A549 (cell line): ENCODE measurements around the gene SH3RF3. TPM values are rescaled to one million over a fixed set of nuclear protein-coding genes. Genes with fewer than 3 reads are reported as not detected.

Experiments used
- ATAC-seq, 2 experiments: fragments of 200-7000 bp in 1 of 2; fragments of >200 bp in 1 of 2; cut with Nextera tagmentation in 1 of 2; cut with Tn5 transposase in 1 of 2; 3 replicates each; pipeline versions ENCODE4 v1.8.0 to v1.9.1; 2018 to 2020; ENCODE audit warnings: mild to moderate bottlenecking in 1 of 2, moderate library complexity in 1 of 2
- CTCF ChIA-PET: fragments of 300-600 bp; sonication (Branson Sonifier 250); formaldehyde crosslinking; extraction: SDS; loops from one replicate; lab custom pipeline; 2021; ENCODE audit warnings: antibody characterized with exemption, inconsistent platforms; lab: Yijun Ruan, JAX
- POLR2A ChIA-PET: fragments of 350-600 bp; formaldehyde crosslinking; extraction: SDS; loops from one replicate; lab custom pipeline; 2021; ENCODE audit warnings: antibody characterized with exemption, inconsistent platforms; lab: Yijun Ruan, JAX
- DNase-seq, 2 experiments: peaks; one replicate each; pipeline versions ENCODE4 v3.0.0 to v3.0.0-alpha.2; 2011 to 2016; ENCODE audit warnings: low read depth in 1 of 2, low spot score in 1 of 2
- FAIRE-seq: peaks from 2 replicates; lab custom pipeline; 2011; peaks lifted over from hg19 to GRCh38; lab: Jason Lieb, UNC
- H3K27ac ChIP-seq, 2 experiments: fragments of >200 bp; sonication (Bioruptor Twin); formaldehyde crosslinking; 3 replicates each; pipeline ENCODE4 v1.5.1; 2016 to 2017
- H3K4me1 ChIP-seq: fragments of >200 bp; sonication (Bioruptor Twin); formaldehyde crosslinking; 3 replicates; pipeline ENCODE4 v1.6.1; 2016
- H3K4me2 ChIP-seq: fragments of >200 bp; sonication (Bioruptor Twin); formaldehyde crosslinking; 3 replicates; pipeline ENCODE4 v1.6.1; 2016
- H3K4me3 ChIP-seq: fragments of >200 bp; sonication (Bioruptor Twin); formaldehyde crosslinking; 3 replicates; pipeline ENCODE4 v1.5.1; 2016
- H3K9me3 ChIP-seq: fragments of >200 bp; sonication (Bioruptor Twin); formaldehyde crosslinking; 3 replicates; pipeline ENCODE4 v1.6.1; 2016
- CBX2 ChIP-seq: fragments of 200-600 bp; sonication (generic); IDR thresholded peaks from 2 replicates; pipeline ENCODE4 v1.6.1; 2016; ENCODE audit warnings: low read depth, mild to moderate bottlenecking, borderline replicate concordance
- CBX8 ChIP-seq: fragments of 200-600 bp; sonication (generic); IDR thresholded peaks from 2 replicates; pipeline ENCODE4 v1.6.1; 2016
- CEBPB ChIP-seq, 2 experiments: fragments of >200 bp in 1 of 2; sonication (Bioruptor Twin) in 1 of 2; formaldehyde crosslinking in 1 of 2; IDR thresholded peaks; 2 replicates each; pipeline ENCODE4 v1.6.1; 2012 to 2016
- CHD4 ChIP-seq: fragments of 200-600 bp; sonication (generic); IDR thresholded peaks from 2 replicates; pipeline ENCODE4 v1.6.1; 2016; ENCODE audit warnings: antibody characterized with exemption, mild to moderate bottlenecking, borderline replicate concordance
- E2F6 ChIP-seq: IDR thresholded peaks from 2 replicates; pipeline ENCODE4 v1.6.1; 2012; ENCODE audit warnings: low read depth, borderline replicate concordance
- EHF ChIP-seq: fragments of 250-450 bp; sonication (Bioruptor Pico); IDR thresholded peaks from 2 replicates; pipeline ENCODE4 v1.5.0; 2020; ENCODE audit warnings: mild to moderate bottlenecking
- EHMT2 ChIP-seq: fragments of 200-600 bp; sonication (generic); IDR thresholded peaks from 2 replicates; pipeline ENCODE4 v1.6.1; 2016; ENCODE audit warnings: antibody characterized with exemption, low read depth, mild to moderate bottlenecking, moderate library complexity
- ESRRA ChIP-seq: fragments of 150-350 bp; IDR thresholded peaks from 2 replicates; pipeline ENCODE4 v1.6.1; 2014; ENCODE audit warnings: mild to moderate bottlenecking, low read length, borderline replicate concordance
- FOSL2 ChIP-seq, 2 experiments: fragments of 450-650 bp in 1 of 2; fragments of >200 bp in 1 of 2; sonication (Bioruptor Twin) in 1 of 2; formaldehyde crosslinking; IDR thresholded peaks; 2 replicates each; pipeline versions ENCODE4 v1.5.0 to v1.6.1; 2016 to 2020; ENCODE audit warnings: mild to moderate bottlenecking in 1 of 2, moderate library complexity in 1 of 2
- FOXS1 ChIP-seq: fragments of 250-450 bp; sonication (Bioruptor Pico); IDR thresholded peaks from 2 replicates; pipeline ENCODE4 v1.5.0; 2020; ENCODE audit warnings: mild to moderate bottlenecking, moderate library complexity
- HMGXB4 ChIP-seq: fragments of 250-450 bp; sonication (Bioruptor Pico); IDR thresholded peaks from 2 replicates; pipeline ENCODE4 v1.5.0; 2021; ENCODE audit warnings: mild to moderate bottlenecking, moderate library complexity, borderline replicate concordance
- HOXA7 ChIP-seq: fragments of 250-450 bp; sonication (Bioruptor Pico); IDR thresholded peaks from 2 replicates; pipeline ENCODE4 v1.5.0; 2020; ENCODE audit warnings: mild to moderate bottlenecking, moderate library complexity
- HOXB13 ChIP-seq: fragments of 250-450 bp; sonication (Bioruptor Pico); IDR thresholded peaks from 2 replicates; pipeline ENCODE4 v1.5.0; 2020; ENCODE audit warnings: low read depth, mild to moderate bottlenecking, moderate library complexity
- MAFK ChIP-seq: fragments of 450-650 bp; IDR thresholded peaks from 2 replicates; pipeline ENCODE4 v1.6.1; 2014; ENCODE audit not compliant: partially characterized antibody
- NR3C1 ChIP-seq: fragments of >200 bp; sonication (Bioruptor Twin); formaldehyde crosslinking; IDR thresholded peaks from 3 replicates; pipeline ENCODE4 v1.6.1; 2017
- PBX3 ChIP-seq: IDR thresholded peaks from 2 replicates; pipeline ENCODE4 v1.6.1; 2012
- RAD21 ChIP-seq, 2 experiments: fragments of >200 bp in 1 of 2; sonication (Bioruptor Twin) in 1 of 2; formaldehyde crosslinking in 1 of 2; IDR thresholded peaks in 1 of 2; conservative IDR thresholded peaks in 1 of 2; 2 replicates in 1 of 2; 3 replicates in 1 of 2; pipeline ENCODE4 v1.6.1; 2012 to 2018; ENCODE audit warnings: inconsistent platforms in 1 of 2
- RARB ChIP-seq: fragments of 250-450 bp; sonication (Bioruptor Pico); IDR thresholded peaks from 2 replicates; pipeline ENCODE4 v1.8.0; 2021; ENCODE audit warnings: mild to moderate bottlenecking, moderate library complexity
- RFX5 ChIP-seq: fragments of 450-650 bp; IDR thresholded peaks from 2 replicates; pipeline ENCODE4 v1.7.1; 2014; ENCODE audit warnings: antibody characterized with exemption, mild to moderate bottlenecking, moderate library complexity
- RNF2 ChIP-seq: fragments of 200-600 bp; sonication (generic); IDR thresholded peaks from 2 replicates; pipeline ENCODE4 v1.6.1; 2016; ENCODE audit warnings: low read depth, mild to moderate bottlenecking, antibody characterized with exemption, moderate library complexity, borderline replicate concordance
- SREBF2 ChIP-seq: fragments of 450-650 bp; IDR thresholded peaks from 2 replicates; pipeline ENCODE4 v1.6.1; 2014; ENCODE audit warnings: mild to moderate bottlenecking, moderate library complexity
- TFCP2L1 ChIP-seq: fragments of 250-450 bp; sonication (Bioruptor Pico); IDR thresholded peaks from 2 replicates; pipeline ENCODE4 v1.5.0; 2021; ENCODE audit warnings: mild to moderate bottlenecking
- ZC3H11A ChIP-seq: fragments of 450-650 bp; IDR thresholded peaks from 2 replicates; pipeline ENCODE4 v1.6.1; 2014; ENCODE audit warnings: antibody characterized with exemption, mild to moderate bottlenecking
- ZFP36 ChIP-seq: fragments of 450-650 bp; IDR thresholded peaks from 2 replicates; pipeline ENCODE4 v1.6.1; 2014; ENCODE audit warnings: borderline replicate concordance; ENCODE audit not compliant: partially characterized antibody
- WGBS: methylation state at CpG from one replicate; pipeline ENCODE4 v1.1.6; 2017; ENCODE audit errors: missing lambda C conversion rate; 5-methylcytosine and 5-hydroxymethylcytosine counted together
- polyA plus RNA-seq, 4 experiments: library from polyadenylated mRNA; depleted of rRNA in 3 of 4; stranded (reverse); fragments of >200 nt; fragmentation: RNase III in 1 of 4; extraction: RNeasy Plus Mini Kit Qiagen cat#74134 plus additional on column Dnase treatment in 1 of 4; gene quantifications; 2 replicates in 3 of 4; 3 replicates in 1 of 4; pipeline ENCODE4 v1.2.3, GENCODE V29; 2011 to 2017
- TF ChIP-seq, protein P1 (sequence below): fragments of >200 bp; sonication (Bioruptor Twin); formaldehyde crosslinking; IDR thresholded peaks from 2 replicates; pipeline ENCODE4 v1.6.1; 2016
- TF ChIP-seq, protein P2 (sequence below): fragments of 450-650 bp; IDR thresholded peaks from 2 replicates; pipeline ENCODE4 v1.6.1; 2014; ENCODE audit warnings: antibody characterized with exemption
- TF ChIP-seq, protein P3 (sequence below): IDR thresholded peaks from 2 replicates; pipeline ENCODE4 v1.6.1; 2012
- TF ChIP-seq, protein P4 (sequence below): fragments of 150-350 bp; IDR thresholded peaks from 2 replicates; pipeline ENCODE4 v1.6.1; 2014; ENCODE audit warnings: low read depth, mild to moderate bottlenecking, low read length

The SH3RF3 gene
- polyA plus RNA-seq, 2 of the 4 experiments (the other 2 are of a cell fraction): 0.04 to 0.21 TPM

- no peak overlapping the region for H3K4me2 ChIP-seq
- no peak overlapping the region for H3K4me3 ChIP-seq
- ATAC-seq (no peak), DNase-seq (no peak), FAIRE-seq (no peak)
- no peak overlapping the region for H3K27ac ChIP-seq
- ChIA-PET POLR2A (no interaction called here), CTCF (interaction anchor here (1.1 kb wide), 1 partner anchor 287 kb away, joined by 3 read pairs; no protein-coding TSS in a partner anchor)
- no peaks in the 10 kb centered on the region for H3K4me1 ChIP-seq
- WGBS: 42% methylated on average over 4 of the region's 7 CpGs
- TF ChIP-seq MAFK (no peak), EHF (CRISPR knock-in tag) (no peak), FOSL2 (IDR thresholded peaks at IDR 0.05) (no peak), FOSL2 (CRISPR knock-in tag; IDR thresholded peaks at IDR 0.05) (no peak), ZFP36 (no peak), FOXS1 (CRISPR knock-in tag) (no peak), TFCP2L1 (CRISPR knock-in tag) (no peak), CBX8 (no peak), ZC3H11A (no peak), ESRRA (no peak), NR3C1 (no peak), HOXB13 (no peak), E2F6 (no peak), RFX5 (no peak), HMGXB4 (CRISPR knock-in tag) (no peak)
- TF ChIP-seq, protein P1, sequence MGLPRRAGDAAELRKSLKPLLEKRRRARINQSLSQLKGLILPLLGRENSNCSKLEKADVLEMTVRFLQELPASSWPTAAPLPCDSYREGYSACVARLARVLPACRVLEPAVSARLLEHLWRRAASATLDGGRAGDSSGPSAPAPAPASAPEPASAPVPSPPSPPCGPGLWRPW: no peak
- TF ChIP-seq, protein P2, sequence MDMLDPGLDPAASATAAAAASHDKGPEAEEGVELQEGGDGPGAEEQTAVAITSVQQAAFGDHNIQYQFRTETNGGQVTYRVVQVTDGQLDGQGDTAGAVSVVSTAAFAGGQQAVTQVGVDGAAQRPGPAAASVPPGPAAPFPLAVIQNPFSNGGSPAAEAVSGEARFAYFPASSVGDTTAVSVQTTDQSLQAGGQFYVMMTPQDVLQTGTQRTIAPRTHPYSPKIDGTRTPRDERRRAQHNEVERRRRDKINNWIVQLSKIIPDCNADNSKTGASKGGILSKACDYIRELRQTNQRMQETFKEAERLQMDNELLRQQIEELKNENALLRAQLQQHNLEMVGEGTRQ: no peak
- H3K9me3 ChIP-seq: no peaks in the 10 kb centered on the region
Measured at GRCh38 chr2:109415581-109416013, 286.6 kb downstream of the SH3RF3 start.

GRCh38 chr2:109417701-109418335 is 288.8 kb downstream of the SH3RF3 start:
- CTCF ChIA-PET: no interaction called here
- POLR2A ChIA-PET: no interaction called here
- H3K9me3 ChIP-seq: no peaks in the 10 kb centered on the region
- no peak overlapping the region for H3K4me3 ChIP-seq
- ATAC-seq (no peak; a peak in 1 of 6 replicates), DNase-seq (no peak), FAIRE-seq (no peak)
- H3K4me2 ChIP-seq: no peak overlapping the region
- no peaks in the 10 kb centered on the region for H3K4me1 ChIP-seq
- 52% methylated on average over 10 of the region's 10 CpGs for WGBS
- H3K27ac ChIP-seq: no peak overlapping the region
- TF ChIP-seq, protein P3, sequence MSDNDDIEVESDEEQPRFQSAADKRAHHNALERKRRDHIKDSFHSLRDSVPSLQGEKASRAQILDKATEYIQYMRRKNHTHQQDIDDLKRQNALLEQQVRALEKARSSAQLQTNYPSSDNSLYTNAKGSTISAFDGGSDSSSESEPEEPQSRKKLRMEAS: no peak
- no peak for TF ChIP-seq PBX3
- TF ChIP-seq HMGXB4 (CRISPR knock-in tag): no peak
- TF ChIP-seq, protein P4, sequence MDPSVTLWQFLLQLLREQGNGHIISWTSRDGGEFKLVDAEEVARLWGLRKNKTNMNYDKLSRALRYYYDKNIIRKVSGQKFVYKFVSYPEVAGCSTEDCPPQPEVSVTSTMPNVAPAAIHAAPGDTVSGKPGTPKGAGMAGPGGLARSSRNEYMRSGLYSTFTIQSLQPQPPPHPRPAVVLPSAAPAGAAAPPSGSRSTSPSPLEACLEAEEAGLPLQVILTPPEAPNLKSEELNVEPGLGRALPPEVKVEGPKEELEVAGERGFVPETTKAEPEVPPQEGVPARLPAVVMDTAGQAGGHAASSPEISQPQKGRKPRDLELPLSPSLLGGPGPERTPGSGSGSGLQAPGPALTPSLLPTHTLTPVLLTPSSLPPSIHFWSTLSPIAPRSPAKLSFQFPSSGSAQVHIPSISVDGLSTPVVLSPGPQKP: no peak
- TF ChIP-seq EHMT2: no peak
- no peak for TF ChIP-seq HOXA7 (CRISPR knock-in tag)
- no peak for TF ChIP-seq EHF (CRISPR knock-in tag)
- no peak for TF ChIP-seq CEBPB (IDR thresholded peaks at IDR 0.05)
- no peak for TF ChIP-seq CHD4
- no peak for TF ChIP-seq RNF2
- TF ChIP-seq CBX2: no peak
- TF ChIP-seq RAD21 (conservative IDR thresholded peaks at IDR 0.05 in 1 of 2, IDR thresholded peaks at IDR 0.05 in 1 of 2): no peak
- no peak for TF ChIP-seq RARB (CRISPR knock-in tag)
- no peak for TF ChIP-seq SREBF2
